ENCODE results near the gene EDN2. TPM values are rescaled to one million over a fixed set of nuclear protein-coding genes. Genes with fewer than 3 reads are reported as not detected.

EDN2 gene
- total RNA-seq, 1 donor from 2014 or later, result 0.80 TPM

- TF ChIP-seq CTCF (IDR thresholded peaks at IDR 0.05), result no peak
- no peak overlapping the region for H3K27ac Mint-ChIP-seq (ENCODE audit: unreplicated experiment)
- no peak overlapping the region for H3K4me3 Mint-ChIP-seq (ENCODE audit: unreplicated experiment)
- no peaks in the 10 kb centered on the region for H3K4me1 Mint-ChIP-seq (ENCODE audit: low read depth)
- peak; percentile 83 for DNase-seq (ENCODE audit: low spot score)
- H3K9me3 Mint-ChIP-seq (ENCODE audit: low read depth), result no peaks in the 10 kb centered on the region
- no peaks in the 10 kb centered on the region for H3K36me3 Mint-ChIP-seq (ENCODE audit: low read depth)
- peaks cover 8% of the 10 kb centered on the region for H3K27me3 Mint-ChIP-seq (ENCODE audit: low read depth)
Observed at GRCh38 chr1:41529621-41530395, 45.3 kb upstream of the EDN2 start.

DNA sequence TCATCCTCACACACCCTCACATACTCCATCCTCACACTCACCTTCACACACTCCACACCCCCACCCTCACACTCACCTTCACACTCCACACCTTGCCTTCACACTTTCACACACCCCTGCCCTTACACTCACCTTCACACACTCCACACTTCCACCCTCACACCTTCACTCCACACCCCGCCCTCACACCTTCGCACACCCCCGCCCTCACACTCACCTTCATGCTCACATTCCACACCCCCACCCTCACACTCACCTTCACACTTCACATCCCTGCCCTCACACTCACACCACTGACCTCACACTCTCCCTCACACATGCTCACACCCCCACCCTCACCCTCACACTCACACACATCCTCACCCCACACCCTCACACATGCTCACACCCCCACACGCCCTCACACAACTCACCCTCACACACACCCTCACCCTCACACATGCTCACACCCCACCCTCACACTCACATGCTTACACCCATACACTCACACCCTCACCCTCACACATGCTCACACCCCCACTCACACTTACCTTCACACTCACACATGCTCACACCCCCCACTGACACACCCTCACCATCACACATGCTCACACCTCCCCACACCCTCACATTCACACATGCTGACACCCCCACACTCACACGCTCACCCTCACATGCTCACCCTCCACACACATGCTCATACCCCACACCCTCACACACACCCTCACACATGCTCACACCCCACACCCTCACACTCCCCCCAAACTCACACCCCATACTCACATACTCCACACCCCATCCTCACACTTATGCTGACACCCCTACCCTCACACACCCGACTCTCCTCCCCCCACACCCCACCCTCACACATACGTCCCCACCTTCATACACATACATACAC lies 44.5 kb upstream of the EDN2 start:
- no peak overlapping the region for H3K4me3 Mint-ChIP-seq (ENCODE audit: unreplicated experiment)
- TF ChIP-seq CTCF (IDR thresholded peaks at IDR 0.05), result no peak
- H3K36me3 Mint-ChIP-seq (ENCODE audit: low read depth), result no peaks in the 10 kb centered on the region
- H3K27me3 Mint-ChIP-seq (ENCODE audit: low read depth), result peaks cover 8% of the 10 kb centered on the region
- DNase-seq (ENCODE audit: low spot score), result peak; percentile 46
- H3K27ac Mint-ChIP-seq (ENCODE audit: unreplicated experiment), result no peak overlapping the region
- no peaks in the 10 kb centered on the region for H3K9me3 Mint-ChIP-seq (ENCODE audit: low read depth)
- no peaks in the 10 kb centered on the region for H3K4me1 Mint-ChIP-seq (ENCODE audit: low read depth)

DNA sequence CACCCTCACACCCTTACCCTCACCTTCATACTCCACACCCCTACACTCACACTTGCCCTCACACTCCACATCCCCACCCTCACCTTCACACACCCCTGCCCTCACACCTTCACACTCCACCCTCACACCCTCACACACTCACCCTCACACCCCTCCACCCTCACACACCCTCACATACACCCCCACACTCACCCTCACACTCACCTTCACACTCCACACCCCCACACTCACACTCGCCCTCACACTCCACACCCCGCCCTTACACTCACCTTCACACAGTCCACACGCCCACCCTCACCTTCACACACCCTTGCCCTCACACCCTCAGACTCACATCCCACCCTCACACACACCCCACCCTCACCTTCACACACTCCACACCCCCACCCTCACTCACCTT lies 43.6 kb upstream of the EDN2 start:
- no peak for TF ChIP-seq CTCF (IDR thresholded peaks at IDR 0.05)
- H3K4me3 Mint-ChIP-seq (ENCODE audit: unreplicated experiment), result no peak overlapping the region
- H3K36me3 Mint-ChIP-seq (ENCODE audit: low read depth), result no peaks in the 10 kb centered on the region
- H3K27me3 Mint-ChIP-seq (ENCODE audit: low read depth), result peaks cover 5% of the 10 kb centered on the region
- DNase-seq (ENCODE audit: low spot score), result peak; percentile 65
- no peak overlapping the region for H3K27ac Mint-ChIP-seq (ENCODE audit: unreplicated experiment)
- no peaks in the 10 kb centered on the region for H3K4me1 Mint-ChIP-seq (ENCODE audit: low read depth)
- H3K9me3 Mint-ChIP-seq (ENCODE audit: low read depth), result no peaks in the 10 kb centered on the region

- TF ChIP-seq CTCF (IDR thresholded peaks at IDR 0.05), result no peak
- no peaks in the 10 kb centered on the region for H3K9me3 Mint-ChIP-seq (ENCODE audit: low read depth)
- no peaks in the 10 kb centered on the region for H3K4me1 Mint-ChIP-seq (ENCODE audit: low read depth)
- H3K27me3 Mint-ChIP-seq (ENCODE audit: low read depth), result peaks cover 2% of the 10 kb centered on the region
- no peaks in the 10 kb centered on the region for H3K36me3 Mint-ChIP-seq (ENCODE audit: low read depth)
- H3K4me3 Mint-ChIP-seq (ENCODE audit: unreplicated experiment), result no peak overlapping the region
- peak; percentile 59 for DNase-seq (ENCODE audit: low spot score)
- no peak overlapping the region for H3K27ac Mint-ChIP-seq (ENCODE audit: unreplicated experiment)
Observed at GRCh38 chr1:41526956-41527561, 42.6 kb upstream of the EDN2 start.

Measured in chondrocyte (in vitro differentiated cells).